ENCODE data around the gene POLG2.
A peak's percentile ranks its signal among the peaks of the same experiment; 100 is the strongest.
"Not testable (repeated sequence)": the region's sequence is repeated elsewhere in the genome, so short reads cannot be mapped to it uniquely, and the experiment has no call there.

Gene POLG2

DNA sequence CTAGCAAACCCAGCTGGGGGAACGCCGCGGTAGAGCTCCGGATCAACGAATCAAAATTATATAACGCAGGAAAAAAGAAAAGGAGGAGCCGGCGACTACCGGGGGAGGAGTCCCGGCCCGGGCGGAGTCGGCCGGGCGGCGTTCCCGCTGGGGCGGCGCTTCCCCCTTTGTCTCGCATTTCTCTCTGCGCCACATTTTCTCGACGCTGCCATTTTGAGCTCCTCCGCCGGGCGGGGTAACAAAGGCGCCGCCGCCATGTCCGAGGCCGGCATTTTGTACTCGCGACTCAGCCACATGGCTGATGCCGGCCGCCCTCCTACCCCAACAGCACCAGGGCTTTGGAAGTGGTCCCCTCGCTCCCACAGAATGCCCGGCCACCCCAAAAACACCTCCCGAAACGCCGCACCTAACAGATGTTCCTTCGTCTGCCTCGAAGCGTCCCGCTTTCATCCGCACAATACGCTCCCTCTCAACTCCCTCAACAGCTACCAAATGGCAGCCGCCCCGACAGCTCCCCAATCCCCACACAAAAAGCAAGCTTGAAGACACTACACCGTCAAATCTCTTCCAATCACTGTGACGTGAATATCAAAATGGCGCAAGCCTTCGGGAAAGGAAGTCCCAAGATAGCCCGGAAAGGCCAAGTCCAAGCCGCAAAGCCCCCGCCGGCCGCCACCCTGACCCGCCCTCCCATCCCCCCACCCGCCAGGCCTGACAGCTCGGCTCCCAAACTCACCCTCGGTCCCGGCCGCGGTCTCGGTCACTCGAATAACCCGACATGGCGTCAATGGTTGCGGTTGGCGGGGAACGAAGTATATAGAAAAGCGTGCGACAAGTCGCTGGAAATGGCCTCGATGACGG is 8.7 kb upstream of the POLG2 start:
- DNase-seq: peak; percentile 78 to 87

GRCh38 chr17:64504769-64505339 is 8.0 kb upstream of the POLG2 start:
- DNase-seq: no peak

DNA sequence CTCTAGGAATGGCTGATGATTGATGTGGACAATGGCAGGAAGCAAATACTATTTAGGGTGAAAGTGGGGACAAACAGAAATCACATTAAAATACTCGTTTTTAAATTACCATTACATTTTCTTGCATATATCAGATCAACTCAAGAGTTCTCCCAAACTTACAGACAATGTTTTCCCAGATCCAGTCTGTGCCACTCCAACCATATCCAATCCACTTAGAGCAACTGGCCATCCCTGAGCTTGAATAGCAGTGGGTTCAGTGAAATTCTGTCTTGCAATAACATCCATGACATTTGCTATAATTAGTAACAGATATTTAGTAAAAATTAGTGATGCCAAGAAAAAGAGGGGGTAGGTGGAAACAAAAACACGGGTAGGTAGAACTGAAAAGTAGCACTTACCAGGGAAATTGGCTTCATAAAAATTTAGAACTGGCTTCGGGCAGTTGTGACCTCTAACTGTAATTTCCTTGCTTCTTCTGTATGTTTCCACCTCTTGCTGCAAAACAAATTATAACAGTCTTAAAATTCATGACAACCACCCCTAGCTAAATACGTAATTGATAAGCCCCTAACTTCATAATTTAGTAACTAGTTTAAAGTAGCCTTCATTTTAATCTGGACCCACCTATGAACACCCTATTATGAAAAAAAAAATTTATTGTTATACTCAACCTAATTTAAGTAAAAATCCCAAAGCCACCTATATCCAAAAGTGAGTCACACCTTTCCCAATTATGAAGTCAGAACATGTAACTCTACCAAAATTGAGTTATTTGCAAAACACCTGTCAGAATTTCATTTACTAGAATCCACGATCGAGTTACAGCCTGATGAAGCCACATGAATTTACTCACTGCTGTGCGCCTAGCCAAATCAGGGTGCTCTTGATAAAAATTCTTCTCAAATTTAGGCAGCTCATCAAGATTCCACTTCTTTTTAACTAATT is 7.2 kb upstream of the POLG2 start:
- DNase-seq: no peak

DNA sequence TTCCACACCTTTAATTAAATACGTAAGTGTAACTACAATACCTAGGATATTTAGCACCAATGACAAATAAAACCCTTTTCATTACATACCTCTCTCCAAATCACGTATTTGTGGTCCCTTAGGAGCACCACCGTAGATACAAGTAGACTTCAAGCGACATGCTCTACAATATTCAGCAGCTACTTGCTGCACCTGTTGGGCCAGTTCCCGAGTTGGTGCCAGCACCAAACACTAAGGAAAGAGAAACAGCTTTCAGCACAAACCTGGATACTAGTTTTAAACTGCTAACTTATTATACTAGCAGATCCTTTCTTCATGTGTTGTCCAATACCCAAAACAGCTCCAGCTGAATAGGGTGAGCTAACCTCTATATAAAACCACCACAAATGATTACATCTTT is 6.5 kb upstream of the POLG2 start:
- DNase-seq: no peak

GRCh38 chr17:64502809-64503208 is 6.0 kb upstream of the POLG2 start:
- no peak for DNase-seq

DNA sequence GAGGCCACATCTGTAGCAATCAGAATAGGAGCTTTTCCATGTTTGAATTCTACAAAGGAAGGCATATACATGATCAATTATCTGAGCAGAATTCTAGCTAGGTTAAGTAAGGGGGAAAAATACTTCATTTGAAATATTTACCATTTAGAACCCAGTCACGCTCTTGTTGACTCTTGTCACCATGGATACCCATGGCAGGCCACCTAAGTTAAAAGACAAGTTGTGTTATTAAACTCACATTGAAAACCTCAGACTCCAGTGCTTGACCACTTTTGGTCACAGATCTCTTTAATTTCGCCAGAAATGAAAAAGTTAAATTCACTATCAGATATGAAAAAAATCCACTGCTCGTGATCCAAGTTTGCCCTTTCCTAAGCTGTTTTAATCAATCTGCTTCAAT is 5.2 kb upstream of the POLG2 start:
- DNase-seq: no peak

GRCh38 chr17:64500862-64501765 is 4.3 kb upstream of the POLG2 start:
- no peak for DNase-seq

GRCh38 chr17:64500487-64500859 is 3.6 kb upstream of the POLG2 start:
- no peak for DNase-seq

DNA sequence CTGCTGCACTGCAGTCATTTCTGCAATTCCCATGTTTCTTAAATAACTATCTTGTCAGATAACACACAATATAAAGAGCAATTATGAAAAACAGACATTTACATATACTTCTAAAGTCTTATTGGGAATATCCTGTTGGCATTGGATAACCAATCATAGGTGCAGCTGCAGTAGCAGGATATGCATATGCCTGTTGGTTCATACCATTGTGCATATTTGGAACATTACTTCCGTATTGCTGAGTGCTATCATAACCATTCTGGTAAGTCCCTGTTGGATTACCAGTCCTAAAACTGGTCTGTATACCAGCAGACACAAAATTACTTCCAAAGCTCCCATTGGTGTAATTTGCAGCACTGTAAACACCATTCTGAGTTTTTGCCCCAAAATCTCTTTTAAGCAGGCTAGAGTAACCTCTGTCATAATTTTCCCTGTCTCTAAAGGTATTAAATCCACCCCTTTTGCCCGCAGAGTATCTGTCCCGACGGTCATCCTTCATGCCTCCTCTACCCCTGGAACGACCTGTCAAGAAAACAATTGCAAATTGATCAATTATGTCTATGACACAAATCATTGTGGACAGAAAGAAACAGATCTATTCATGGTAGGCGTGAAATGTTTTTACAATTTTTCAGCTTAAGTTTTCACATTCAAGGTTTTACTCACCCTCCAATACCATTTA is 3.1 kb upstream of the POLG2 start:
- no peak for DNase-seq

DNA sequence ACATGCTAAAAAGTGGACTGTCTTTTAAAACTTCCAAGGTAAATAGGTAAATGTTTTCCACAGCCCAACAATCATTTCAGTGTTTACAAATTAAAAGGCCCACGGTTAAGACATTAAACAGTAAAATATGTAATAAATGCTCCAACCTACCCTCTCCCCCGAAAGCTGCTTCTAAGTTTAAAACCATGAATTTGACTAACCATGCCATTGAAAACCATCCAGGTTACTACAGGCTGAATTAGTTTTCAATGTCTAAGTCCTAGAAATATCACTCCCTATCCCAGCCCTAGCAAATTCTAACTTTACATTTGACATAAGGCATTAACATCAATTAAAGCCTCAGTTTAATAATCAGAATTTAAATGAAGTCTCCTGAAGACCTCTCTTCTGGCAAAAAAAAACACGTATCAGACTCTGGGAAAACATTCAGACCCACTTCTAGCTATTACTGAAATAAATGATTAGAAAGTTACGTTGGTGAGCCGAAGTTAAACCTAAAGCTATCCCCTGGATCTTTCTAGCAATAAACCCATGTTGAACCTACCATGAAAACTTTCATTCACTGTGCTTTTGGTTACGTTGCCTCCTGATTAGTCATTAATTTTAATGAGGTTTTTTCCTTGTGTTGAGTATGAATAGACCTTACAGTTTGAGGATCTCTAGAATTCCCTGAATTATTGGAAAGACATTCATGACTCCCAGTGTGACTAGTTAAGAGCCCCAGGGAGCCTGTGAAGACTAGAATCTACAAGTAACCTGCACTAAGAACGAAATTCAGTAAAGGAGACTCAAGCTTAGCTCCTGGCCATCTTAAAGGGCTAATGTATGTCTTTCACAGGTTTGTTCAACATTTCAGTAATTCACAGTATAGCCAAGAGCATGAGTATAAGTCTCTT is 1.7 kb upstream of the POLG2 start:
- no peak for DNase-seq

DNA sequence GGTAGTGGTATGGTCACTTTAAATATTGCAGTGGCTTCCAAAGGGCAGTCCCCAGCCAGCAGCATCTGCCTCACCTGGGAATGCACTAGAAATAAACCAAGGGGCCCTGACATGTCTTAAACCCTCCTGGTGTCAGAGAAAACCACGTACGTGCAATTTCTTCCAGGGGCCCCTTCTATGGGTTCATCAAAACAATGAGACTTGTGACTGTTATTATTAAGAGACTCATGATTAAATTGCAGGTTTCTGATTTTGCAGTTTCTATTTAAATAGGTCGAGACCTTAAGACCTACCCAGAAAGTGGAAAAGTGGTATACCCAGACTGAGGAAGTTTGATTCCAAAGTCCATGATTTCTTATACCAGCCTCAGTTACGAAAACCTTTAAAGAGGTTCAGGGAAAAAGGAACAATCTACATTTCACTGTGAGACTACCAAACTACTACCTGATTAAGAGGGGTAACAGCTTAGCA is 746 bp upstream of the POLG2 start:
- DNase-seq: no peak

GRCh38 chr17:64496348-64496785 is 487 bp downstream of the POLG2 start:
- no peak for DNase-seq

DNA sequence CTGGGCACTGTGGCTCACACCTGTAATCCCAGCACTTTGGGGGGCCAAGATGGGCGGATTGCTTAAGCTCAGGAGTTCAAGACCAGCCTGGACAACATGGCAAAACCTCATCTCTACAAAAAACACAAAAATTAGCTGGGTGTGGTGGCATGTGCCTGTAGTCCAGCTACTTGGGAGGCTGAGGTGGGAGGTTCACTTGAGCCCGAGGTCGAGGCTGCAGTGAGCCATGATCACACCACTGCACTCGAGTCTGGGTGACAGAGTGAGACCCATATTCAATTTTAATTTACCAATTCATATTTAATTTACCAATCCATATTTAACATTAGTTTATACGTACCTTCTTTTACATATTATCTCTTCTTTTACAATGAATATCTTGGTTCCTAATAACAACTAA is 1.6 kb downstream of the POLG2 start:
- not testable (repeated sequence) for DNase-seq

DNA sequence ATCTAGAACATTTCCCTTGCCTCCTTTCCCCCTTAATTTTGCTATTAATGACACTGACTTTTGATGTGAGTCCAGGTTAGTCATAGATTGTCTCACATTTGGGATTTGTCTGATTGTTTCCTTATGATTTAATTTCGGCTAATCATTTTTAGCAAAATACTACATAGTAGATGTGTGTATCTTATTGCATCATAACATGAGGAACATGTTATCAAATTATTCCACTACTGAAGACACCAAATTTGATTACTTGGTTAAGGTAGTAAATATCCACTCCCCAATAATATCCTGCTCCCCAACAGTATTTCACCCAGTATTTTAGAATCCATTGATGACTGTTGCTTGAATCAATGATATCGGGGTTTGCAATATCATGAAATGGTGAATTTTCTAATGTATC is 2.7 kb downstream of the POLG2 start:
- DNase-seq: no peak

- DNase-seq: no peak
Measured at GRCh38 chr17:64492481-64493109, 4.3 kb downstream of the POLG2 start.

DNA sequence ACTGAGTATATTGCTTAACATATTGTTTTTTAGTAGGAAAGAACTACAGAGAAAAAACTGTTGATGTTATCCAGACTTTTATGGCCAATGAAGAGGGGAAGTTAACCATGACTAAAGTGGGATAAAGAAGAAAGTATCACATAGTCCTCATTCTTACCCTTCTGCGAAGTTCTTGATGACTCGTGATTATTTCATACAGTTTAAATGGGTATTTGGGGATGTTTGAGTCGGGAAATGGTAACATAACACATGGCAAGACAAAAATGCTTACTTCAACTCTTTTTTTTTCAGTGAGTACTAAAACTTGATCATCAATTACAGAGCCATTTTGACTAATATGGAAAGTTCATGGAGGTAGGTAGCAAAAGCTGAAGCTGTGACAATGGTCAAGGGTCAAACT is 4.9 kb downstream of the POLG2 start:
- DNase-seq: no peak

DNA sequence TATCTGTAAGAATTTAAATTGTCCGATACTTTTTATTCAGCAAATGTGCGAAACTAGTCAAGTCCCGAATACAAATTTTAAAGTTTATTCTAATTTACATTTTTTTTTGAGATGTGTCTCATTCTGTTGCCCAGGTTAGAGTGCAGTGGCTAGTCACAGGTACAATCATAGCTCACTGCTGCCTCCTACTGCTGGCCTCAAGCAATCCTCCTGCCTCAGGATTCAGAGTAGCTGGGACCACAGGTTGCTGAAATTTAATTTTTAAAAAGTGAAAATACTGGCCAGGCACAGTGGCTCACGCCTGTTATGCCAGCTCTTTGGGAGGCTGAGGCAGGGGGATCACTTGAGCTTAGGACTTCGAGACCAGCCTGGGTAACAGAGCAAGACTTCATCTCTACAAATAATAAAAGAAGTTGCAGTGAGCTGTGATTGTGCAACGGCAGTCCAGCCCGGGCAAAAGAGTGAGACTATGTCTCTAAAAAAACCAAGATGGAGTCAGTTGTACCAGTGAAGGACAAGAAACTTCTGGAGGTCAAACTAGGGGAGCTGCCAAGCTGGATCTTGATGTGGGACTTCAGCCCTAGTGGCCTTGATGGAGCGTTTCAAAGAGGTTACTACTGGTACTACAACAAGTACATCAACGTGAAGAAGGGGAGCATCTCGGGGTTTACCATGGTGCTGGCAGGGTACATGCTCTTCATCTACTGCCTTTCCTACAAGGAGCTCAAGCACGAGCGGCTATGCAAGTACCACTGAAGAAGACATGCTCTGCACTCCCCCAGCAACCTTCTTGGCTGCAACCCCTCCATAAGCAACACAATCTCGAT is 5.6 kb downstream of the POLG2 start:
- DNase-seq: no peak

DNA sequence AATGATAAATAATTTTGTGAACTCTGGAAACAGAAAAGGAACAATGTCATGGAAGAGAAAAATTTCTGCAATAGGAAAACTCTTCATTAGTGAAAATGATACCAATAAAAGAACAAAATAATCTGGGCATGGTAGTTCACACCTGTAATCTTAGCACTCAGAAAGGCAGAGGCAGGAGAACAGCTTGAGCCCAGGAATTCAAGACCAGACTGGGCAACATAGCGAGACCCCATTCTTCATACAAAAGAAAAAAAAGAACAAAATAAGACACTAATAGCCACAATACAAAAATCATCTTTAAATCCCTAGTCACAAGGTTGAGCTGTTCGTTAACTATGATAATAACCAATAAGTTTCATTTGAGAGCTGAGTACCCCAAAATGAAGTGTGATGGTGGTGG is 8.6 kb downstream of the POLG2 start:
- DNase-seq: no peak

DNA sequence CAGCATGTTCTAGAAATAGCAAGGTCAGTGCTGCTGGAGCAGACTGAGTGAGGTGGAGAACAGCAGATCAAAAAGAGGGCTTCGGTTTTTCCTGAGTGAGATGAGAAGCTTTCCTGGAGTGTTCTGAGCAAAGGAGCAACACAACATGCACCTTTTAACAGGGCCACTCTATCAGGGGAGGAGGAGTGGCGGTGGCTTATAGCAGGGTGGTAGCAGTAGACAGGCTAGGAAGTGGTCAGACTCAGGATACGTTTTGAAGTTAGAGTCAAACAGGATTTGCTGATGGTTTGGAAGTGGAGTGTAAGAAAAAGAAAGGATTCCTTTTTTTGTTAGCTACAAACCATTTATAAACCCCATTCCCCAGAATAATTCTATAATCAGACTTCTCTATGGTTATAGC is 12.5 kb downstream of the POLG2 start:
- DNase-seq: no peak

Data from hippocampal formation (tissue), 2 donors.